GM12875 (cell line): ENCODE results near the gene CBX2.

Experiments
- H3K4me3 ChIP-seq: one replicate; pipeline ENCODE4 v1.5.1; 2011; ENCODE audit warnings: low read depth, low read length, control low read depth
- TF ChIP-seq, protein P1 (sequence below): IDR thresholded peaks from 2 replicates; pipeline ENCODE4 v1.5.1; 2011; ENCODE audit warnings: low read depth, mild to moderate bottlenecking, control low read depth, inconsistent platforms, low read length, moderate library complexity, borderline replicate concordance; ENCODE audit not compliant: insufficient read depth

The CBX2 gene

DNA sequence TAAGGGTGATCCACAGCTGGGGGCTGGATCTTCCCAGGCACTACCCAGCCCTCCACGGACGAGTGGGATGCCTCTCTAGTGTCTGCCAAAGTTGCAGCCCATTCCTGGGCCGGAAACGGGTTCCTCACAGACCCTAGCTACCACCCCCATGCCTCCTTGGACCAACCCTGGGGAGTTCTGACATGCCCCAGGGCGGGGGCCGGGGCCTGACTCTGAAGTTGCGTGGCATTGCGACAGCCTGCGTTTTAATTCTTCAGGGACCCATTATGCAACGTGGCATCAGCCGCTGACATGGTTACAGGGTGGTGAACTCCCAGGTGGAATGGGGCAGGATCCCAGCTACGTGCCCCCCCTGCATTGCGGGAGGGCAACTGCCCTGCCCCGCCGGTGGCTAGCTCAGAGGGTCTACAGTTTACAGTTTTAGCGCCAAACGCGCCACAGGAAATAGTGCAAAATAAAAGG is 58.6 kb downstream of the CBX2 start:
- TF ChIP-seq, protein P1, sequence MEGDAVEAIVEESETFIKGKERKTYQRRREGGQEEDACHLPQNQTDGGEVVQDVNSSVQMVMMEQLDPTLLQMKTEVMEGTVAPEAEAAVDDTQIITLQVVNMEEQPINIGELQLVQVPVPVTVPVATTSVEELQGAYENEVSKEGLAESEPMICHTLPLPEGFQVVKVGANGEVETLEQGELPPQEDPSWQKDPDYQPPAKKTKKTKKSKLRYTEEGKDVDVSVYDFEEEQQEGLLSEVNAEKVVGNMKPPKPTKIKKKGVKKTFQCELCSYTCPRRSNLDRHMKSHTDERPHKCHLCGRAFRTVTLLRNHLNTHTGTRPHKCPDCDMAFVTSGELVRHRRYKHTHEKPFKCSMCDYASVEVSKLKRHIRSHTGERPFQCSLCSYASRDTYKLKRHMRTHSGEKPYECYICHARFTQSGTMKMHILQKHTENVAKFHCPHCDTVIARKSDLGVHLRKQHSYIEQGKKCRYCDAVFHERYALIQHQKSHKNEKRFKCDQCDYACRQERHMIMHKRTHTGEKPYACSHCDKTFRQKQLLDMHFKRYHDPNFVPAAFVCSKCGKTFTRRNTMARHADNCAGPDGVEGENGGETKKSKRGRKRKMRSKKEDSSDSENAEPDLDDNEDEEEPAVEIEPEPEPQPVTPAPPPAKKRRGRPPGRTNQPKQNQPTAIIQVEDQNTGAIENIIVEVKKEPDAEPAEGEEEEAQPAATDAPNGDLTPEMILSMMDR = no peak
- no peak overlapping the region for H3K4me3 ChIP-seq

DNA sequence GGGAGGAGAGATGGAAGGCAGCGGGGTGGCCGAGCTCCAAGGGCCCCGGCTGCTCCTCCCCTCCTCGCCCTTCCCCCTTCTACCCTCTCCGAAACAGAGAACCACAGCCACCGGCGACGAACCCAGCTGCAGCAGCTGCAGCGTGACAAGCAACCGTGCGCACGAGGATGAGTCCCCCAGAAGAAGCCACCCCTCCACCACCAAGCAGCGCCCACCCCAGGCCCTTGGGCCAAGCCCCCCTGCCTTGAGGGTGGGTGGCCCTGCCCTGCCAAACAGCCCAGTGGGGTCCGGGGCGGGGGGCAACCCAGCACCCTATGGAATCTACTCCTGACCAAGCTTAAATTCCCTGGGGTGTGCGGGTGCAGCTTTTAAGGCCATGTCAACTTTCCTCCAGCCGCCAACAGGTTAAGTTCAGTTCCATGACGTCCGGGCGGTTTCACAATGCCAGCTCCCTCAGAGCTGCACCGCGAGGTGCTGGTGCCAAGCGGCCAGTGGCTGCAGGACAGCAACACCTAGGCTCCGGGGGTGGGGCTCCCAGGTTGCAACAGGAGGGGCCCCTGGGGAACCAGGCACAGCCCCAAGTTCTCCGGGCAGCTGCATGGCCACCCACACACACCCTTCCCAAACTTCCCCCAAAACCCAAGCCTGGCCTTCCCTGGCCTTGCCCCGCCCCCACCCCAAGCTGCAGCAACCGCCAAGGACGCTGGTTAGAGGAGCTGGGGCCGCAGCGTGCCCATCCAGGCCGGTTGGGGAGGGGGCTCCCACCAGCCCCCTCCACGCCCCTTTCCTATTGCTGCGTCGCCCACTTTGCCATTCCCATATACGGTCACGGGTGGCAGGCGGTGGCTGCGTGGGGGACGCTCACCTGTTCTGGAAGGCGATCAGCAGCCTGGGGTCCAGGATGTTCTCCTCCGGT is 59.3 kb downstream of the CBX2 start:
- TF ChIP-seq, protein P1 = 0 out of 2 replicates have a peak, but pooled peaks have one; percentile 19

More for the DNA sequence above, 59.3 kb downstream of the CBX2 start:
- H3K4me3 ChIP-seq = peak overlapping the region; percentile 65
